Smooth muscle cell (in vitro differentiated cells): ENCODE data around the gene CERKL. TPM values are rescaled to one million over a fixed set of nuclear protein-coding genes. Genes with fewer than 3 reads are reported as not detected.

Experiments
- DNase-seq: peaks from one replicate; lab custom pipeline; 2025; ENCODE audit not compliant: unreplicated experiment; lab: John Stamatoyannopoulos, UW
- H2AFZ ChIP-seq: fragments of 200-600 bp; sonication (generic); 2 replicates; pipeline ENCODE4 v1.6.0; 2016; ENCODE audit warnings: antibody characterized with exemption, low read depth, mild to moderate bottlenecking
- H3F3A ChIP-seq: fragments of 200-600 bp; sonication (generic); 2 replicates; pipeline ENCODE4 v1.6.0; 2017; ENCODE audit warnings: antibody characterized with exemption, low read depth
- H3K27ac ChIP-seq: fragments of 200-600 bp; sonication (generic); 2 replicates; pipeline ENCODE4 v1.5.1; 2016; ENCODE audit warnings: low read depth, mild to moderate bottlenecking
- H3K27me3 ChIP-seq: fragments of 200-600 bp; sonication (generic); 2 replicates; pipeline ENCODE4 v1.6.1; 2016; ENCODE audit warnings: low read depth, mild to moderate bottlenecking
- H3K36me3 ChIP-seq: fragments of 200-600 bp; sonication (generic); 2 replicates; pipeline ENCODE4 v1.5.1; 2016; ENCODE audit warnings: low read depth
- H3K4me1 ChIP-seq: fragments of 200-600 bp; sonication (generic); 2 replicates; pipeline ENCODE4 v1.5.1; 2016; ENCODE audit warnings: low read depth
- H3K4me2 ChIP-seq: fragments of 200-600 bp; sonication (generic); 2 replicates; pipeline ENCODE4 v1.6.0; 2016; ENCODE audit warnings: mild to moderate bottlenecking
- H3K4me3 ChIP-seq: fragments of 200-600 bp; sonication (generic); 2 replicates; pipeline ENCODE4 v1.5.1; 2016; ENCODE audit warnings: mild to moderate bottlenecking
- H3K79me2 ChIP-seq: fragments of 200-600 bp; sonication (generic); 2 replicates; pipeline ENCODE4 v1.6.0; 2016; ENCODE audit warnings: low read depth, mild to moderate bottlenecking
- H3K9ac ChIP-seq: fragments of 200-600 bp; sonication (generic); 2 replicates; pipeline ENCODE4 v1.6.0; 2016; ENCODE audit warnings: low read depth
- H3K9me3 ChIP-seq: fragments of 200-600 bp; sonication (generic); replicated peaks from 2 replicates; pipeline ENCODE4 v1.5.1; 2016; ENCODE audit warnings: low read depth
- H4K20me1 ChIP-seq: fragments of 200-600 bp; sonication (generic); 2 replicates; pipeline ENCODE4 v1.6.0; 2016; ENCODE audit warnings: low read depth
- CTCF ChIP-seq: fragments of 200-600 bp; sonication (generic); IDR thresholded peaks from 2 replicates; pipeline ENCODE4 v1.5.1; 2017; ENCODE audit warnings: borderline replicate concordance, mild to moderate bottlenecking, antibody characterized with exemption; ENCODE audit not compliant: insufficient read depth, poor library complexity, severe bottlenecking
- WGBS: methylation state at CpG from one replicate; pipeline ENCODE4 v1.1.7; 2016; ENCODE audit warnings: low lambda C conversion rate; 5-methylcytosine and 5-hydroxymethylcytosine counted together
- polyA plus RNA-seq: library from polyadenylated mRNA; unstranded; fragments of >200 nt; fragmentation: Nextera tagmentation; extraction: Ambion mirVana; gene quantifications from 2 replicates; pipeline ENCODE4 v1.2.1, GENCODE V29; 2016
- total RNA-seq: library from RNA; depleted of rRNA; stranded (reverse); fragments of >200 nt; gene quantifications from 2 replicates; pipeline ENCODE4 v1.2.3, GENCODE V29; 2014

The CERKL gene
- total and polyA plus RNA-seq, 2 experiments from 2014 or later = 1.4 TPM; not detected in 1

- Histone ChIP-seq H3K4me3 (peak within 1 kb of the TSS; percentile 30), H3K27ac (no peak within 1 kb of the TSS), H4K20me1 (no peaks in the 10 kb centered on the region), H3K4me1 (peaks cover 10% of the 10 kb centered on the region), H3K27me3 (peaks cover 98% of the 10 kb centered on the region), H3K79me2 (no peaks in the 10 kb centered on the region), H3K9ac (no peak within 1 kb of the TSS), H3K36me3 (no peaks in the 10 kb centered on the region), H2AFZ (no peak within 1 kb of the TSS), H3F3A (no peaks in the 10 kb centered on the region), H3K4me2 (peak within 1 kb of the TSS; percentile 78), H3K9me3 (no peaks in the 10 kb centered on the region)
- DNase-seq = no peak
- no peak for TF ChIP-seq CTCF
- WGBS = 3% methylated on average over 32 of the region's 45 CpGs
These were observed 23.4 kb upstream of the CERKL start, which contains the start of gene NEUROD1 for GRCh38 chr2:181680055-181680936. TSS of gene NEUROD1 (minus strand) at chr2:181680517. CDS start at chr2:181678860, 1,657 bp downstream.

GRCh38 chr2:181679544-181679979 is 22.7 kb upstream of the CERKL start:
- Histone ChIP-seq H3K4me1 (peaks cover 10% of the 10 kb centered on the region), H3K9ac (no peak overlapping the region), H3K36me3 (no peaks in the 10 kb centered on the region), H3K27ac (no peak overlapping the region), H3K79me2 (no peaks in the 10 kb centered on the region), H3K27me3 (peaks cover 98% of the 10 kb centered on the region), H2AFZ (no peak overlapping the region), H3K4me2 (no peak overlapping the region), H4K20me1 (no peaks in the 10 kb centered on the region), H3K9me3 (no peaks in the 10 kb centered on the region), H3K4me3 (no peak overlapping the region), H3F3A (no peaks in the 10 kb centered on the region)
- TF ChIP-seq CTCF = no peak
- no peak for DNase-seq
- 10% methylated on average over 20 of the region's 20 CpGs for WGBS

GRCh38 chr2:181678861-181679543 is 22.1 kb upstream of the CERKL start:
- Histone ChIP-seq H2AFZ (no peak overlapping the region), H3K36me3 (no peaks in the 10 kb centered on the region), H3K4me2 (no peak overlapping the region), H3K9ac (no peak overlapping the region), H3K9me3 (no peaks in the 10 kb centered on the region), H4K20me1 (no peaks in the 10 kb centered on the region), H3K4me3 (no peak overlapping the region), H3K27ac (no peak overlapping the region), H3K4me1 (peaks cover 9% of the 10 kb centered on the region), H3K27me3 (peaks cover 98% of the 10 kb centered on the region), H3K79me2 (no peaks in the 10 kb centered on the region), H3F3A (no peaks in the 10 kb centered on the region)
- 45% methylated on average over 18 of the region's 18 CpGs for WGBS
- TF ChIP-seq CTCF = no peak
- no peak for DNase-seq
